LHCN-M2 (cell line): ENCODE data around the gene SSR2. TPM values are rescaled to one million over a fixed set of nuclear protein-coding genes. Genes with fewer than 3 reads are reported as not detected.

Experiments used
- DNase-seq: peaks from one replicate; pipeline ENCODE4 v3.0.0-alpha.2; 2012; ENCODE audit warnings: low read depth
- polyA plus RNA-seq: library from polyadenylated mRNA; unstranded; fragments of >200 nt; gene quantifications from one replicate; pipeline ENCODE4 v1.2.1, GENCODE V29; 2012; ENCODE audit warnings: missing spikeins
- total RNA-seq: library from RNA; depleted of rRNA; stranded (reverse); fragments of >200 nt; gene quantifications from 2 replicates; pipeline ENCODE4 v1.2.3, GENCODE V29; 2014; rRNA removed

SSR2 gene
- 229 and 351 TPM in 2 replicates for total RNA-seq
- 381 TPM for polyA plus RNA-seq

DNA sequence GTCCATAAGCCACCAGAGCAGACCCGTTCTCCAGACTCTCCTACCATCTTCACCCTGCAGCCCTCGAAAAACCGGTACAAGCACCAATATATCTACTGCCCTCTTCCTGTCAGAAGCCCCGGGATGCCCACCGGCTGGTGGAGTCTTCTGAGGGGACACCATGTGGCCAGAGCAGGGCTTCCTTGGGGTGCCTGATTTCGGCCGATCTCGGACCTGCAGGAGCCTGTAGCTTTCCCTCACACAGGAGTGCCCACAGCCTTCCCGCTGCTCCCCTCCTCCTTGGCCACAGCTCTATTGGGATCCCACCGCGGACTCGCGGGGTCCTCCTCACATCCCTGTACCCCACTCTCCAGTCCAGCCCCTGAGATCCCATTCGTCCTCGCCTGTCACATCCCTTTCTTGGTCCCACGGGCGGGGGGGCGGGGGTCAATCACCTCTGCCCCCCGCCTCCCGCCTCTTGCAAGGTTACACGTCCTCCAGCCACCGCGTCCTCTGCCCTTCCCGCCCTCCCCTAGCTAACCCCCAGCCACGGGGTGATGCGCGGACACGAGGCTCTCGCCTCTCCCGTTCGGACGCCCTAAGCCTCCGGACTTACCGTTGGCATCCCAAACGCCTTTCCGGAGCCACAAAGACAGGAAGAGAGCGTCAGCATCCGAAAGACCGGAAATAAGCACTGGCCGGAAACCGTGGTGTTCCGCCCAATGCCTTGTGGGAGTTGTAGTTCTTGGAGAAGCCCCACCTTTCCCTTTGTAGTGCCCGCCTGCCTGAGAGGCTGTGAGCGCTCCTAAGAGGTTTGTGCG, at the start of gene SSR2:
Gene SSR2, minus strand, starts transcription at position 659 of the 800 bp plus-strand sequence. CDS start 784 bp downstream, outside the sequence.
- peak; percentile 89 for DNase-seq

- no peak for DNase-seq
These were observed 49.8 kb upstream of the SSR2 start for GRCh38 chr1:156070548-156070947.

GRCh38 chr1:156069490-156070455, 49.0 kb upstream of the SSR2 start:
- DNase-seq = no peak

GRCh38 chr1:156067262-156067661, 46.5 kb upstream of the SSR2 start:
- no peak for DNase-seq

- no peak for DNase-seq
These were observed 45.1 kb upstream of the SSR2 start for GRCh38 chr1:156065871-156066270.

DNA sequence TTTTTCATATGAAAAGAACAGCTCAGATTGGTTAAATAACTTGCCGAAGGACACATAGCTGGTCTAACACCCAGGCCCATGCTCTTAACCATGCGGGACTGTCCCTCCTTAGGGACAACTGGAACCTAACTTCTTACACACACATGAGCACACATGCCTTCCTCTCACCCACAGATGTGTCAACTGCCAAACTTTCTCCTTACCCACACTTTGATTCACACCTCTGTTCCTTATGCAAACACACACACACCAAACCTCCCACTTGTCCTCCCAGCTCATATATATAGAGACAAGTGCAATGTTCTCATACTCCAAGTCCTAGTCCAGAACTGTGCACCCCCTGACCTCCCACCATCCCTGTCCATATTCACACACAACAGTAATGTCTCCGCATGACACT, 44.5 kb upstream of the SSR2 start:
- no peak for DNase-seq

GRCh38 chr1:156064615-156065014, 43.9 kb upstream of the SSR2 start:
- DNase-seq = no peak

DNA sequence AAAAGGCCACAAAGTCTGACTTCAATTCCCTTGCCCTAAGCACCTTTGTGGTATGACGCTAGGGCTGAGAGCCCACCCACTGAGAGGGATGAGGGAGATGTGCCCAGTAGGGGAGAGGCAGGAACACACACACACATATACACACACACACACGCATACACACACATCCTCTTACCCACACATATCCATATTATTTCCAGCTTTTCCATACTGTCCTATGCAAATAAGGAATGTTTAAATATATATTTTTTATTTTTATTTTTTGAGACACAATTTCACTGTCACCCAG, 43.2 kb upstream of the SSR2 start:
- DNase-seq = no peak

- DNase-seq = no peak
These were observed 41.4 kb upstream of the SSR2 start for GRCh38 chr1:156062189-156062588.

DNA sequence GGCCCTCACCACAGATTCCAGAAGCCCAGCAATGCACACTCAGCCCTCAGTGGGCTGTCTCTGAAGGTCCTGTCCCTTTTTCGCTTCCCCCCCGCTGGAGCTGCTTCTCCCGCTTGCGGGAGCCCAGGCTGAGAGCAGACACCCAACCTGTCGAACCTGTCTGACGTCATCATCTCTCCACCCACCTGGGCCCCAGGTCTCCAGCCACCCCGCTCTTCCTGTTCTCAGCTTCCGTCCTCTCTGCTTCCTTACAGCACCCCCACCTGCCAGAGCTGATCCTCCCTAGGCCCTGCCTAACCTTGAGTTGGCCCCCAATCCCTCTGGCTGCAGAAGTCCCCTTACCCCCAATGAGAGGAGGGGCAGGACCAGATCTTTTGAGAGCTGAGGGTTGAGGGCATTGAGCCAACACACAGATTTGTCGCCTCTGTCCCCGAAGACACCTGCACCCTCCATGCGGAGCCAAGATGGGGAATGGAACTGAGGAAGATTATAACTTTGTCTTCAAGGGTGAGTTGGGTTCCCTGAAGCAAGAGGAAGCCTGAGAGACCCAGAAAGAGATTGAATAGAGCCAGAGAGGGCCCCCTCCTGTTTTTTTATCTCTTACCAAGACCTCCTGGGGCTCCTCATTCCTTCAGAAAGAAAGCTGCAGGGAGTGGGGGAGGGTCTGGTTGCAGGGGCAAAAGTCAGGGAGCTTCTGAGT, 40.3 kb upstream of the SSR2 start, which contains the start of gene RAB25:
Gene RAB25, plus strand, starts transcription at position 224 of the 700 bp plus-strand sequence. Its CDS starts 241 bp downstream, at position 465.
- DNase-seq = no peak

DNA sequence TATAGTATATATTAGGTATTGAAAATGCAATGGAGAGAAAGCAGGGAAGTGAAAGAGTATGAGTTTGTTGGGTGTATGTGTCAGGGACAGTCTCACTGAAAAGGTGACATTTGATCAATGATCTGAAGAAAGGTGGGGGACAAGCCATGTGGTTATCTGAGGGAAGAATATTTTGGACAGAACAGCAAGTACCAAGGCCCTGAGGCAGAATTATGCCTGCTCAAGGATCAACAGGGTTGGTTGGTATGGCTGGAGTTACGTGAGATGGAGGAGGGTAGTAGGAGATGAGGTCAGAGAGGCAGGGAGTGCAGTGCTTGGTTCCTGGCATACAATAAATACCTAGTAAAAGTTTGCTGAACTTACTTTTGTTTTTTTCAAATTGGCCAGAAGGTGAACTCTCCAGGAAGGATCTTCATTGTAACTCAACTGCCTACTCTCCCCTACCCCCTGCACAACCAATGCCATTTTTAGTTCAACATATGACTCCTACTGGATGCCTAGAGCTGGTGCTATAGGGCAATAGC, 35.6 kb upstream of the SSR2 start:
- no peak for DNase-seq

DNA sequence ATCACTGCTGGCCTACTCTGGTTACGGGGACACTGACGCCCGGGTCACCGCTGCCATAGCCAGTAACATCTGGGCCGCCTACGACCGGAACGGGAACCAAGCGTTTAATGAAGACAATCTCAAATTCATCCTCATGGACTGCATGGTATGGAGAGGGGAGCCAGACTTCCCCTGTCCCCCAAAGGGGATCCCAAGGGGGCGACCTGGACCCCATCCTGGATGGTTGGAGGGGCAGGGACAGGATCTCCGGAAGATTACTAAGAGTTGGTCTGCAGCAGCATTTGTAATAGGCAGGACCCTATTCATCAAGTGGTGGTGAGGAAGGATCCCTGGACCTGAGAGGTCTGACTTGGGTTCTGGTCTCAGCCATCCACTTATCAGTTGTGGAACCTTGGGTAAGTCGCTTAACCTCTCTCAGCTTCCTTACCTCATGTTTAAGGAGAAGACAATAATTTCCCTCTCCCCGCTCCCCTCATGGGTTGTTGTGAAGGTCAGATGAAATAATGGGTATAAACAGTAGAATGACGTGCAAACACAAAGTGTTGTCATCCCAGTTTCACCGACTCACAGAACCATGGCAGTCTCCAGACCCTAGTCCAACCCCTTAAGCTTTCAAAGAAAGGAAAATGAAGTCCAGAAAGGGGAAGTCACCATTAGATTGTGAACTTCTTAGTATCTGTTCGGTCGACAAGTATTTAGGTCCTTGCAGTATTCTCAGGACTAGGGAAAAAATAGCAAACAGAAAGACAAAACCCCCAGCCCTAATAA, 34.7 kb upstream of the SSR2 start:
- no peak for DNase-seq

DNA sequence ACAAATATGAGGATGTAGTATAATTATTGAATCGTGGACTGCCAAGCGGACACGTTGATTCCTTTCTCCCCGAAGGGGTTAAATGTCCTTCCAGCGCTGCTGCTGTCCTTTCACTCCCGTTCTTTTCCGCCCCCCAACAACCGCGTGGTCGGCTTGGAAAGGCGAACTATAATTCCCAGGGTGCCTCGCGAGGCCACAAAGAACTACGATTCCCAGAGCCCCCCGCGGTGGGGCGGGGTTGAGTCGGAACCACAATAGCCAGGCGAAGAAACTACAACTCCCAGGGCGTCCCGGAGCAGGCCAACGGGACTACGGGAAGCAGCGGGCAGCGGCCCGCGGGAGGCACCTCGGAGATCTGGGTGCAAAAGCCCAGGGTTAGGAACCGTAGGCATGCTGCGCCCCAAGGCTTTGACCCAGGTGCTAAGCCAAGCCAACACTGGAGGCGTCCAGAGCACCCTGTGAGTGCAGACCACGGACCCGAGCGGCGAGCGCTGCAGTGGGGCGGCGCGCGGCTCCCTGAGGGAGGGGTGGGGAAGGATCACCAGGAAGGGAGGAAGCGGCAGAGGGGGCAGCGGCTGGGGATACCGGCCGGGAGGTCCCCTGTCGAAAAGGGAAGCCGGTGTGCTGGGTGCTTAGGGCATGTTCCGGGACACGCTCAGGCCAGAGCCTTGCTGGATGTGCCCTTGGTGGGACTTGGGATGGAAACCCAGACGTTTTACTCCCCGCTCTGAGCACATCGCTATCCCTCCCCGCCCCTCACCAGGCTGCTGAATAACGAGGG, 33.9 kb upstream of the SSR2 start, which contains the start of gene LAMTOR2:
Gene LAMTOR2, plus strand, starts transcription at position 283 of the 781 bp plus-strand sequence. Its CDS starts 108 bp downstream, at position 391.
- peak; percentile 97 for DNase-seq

DNA sequence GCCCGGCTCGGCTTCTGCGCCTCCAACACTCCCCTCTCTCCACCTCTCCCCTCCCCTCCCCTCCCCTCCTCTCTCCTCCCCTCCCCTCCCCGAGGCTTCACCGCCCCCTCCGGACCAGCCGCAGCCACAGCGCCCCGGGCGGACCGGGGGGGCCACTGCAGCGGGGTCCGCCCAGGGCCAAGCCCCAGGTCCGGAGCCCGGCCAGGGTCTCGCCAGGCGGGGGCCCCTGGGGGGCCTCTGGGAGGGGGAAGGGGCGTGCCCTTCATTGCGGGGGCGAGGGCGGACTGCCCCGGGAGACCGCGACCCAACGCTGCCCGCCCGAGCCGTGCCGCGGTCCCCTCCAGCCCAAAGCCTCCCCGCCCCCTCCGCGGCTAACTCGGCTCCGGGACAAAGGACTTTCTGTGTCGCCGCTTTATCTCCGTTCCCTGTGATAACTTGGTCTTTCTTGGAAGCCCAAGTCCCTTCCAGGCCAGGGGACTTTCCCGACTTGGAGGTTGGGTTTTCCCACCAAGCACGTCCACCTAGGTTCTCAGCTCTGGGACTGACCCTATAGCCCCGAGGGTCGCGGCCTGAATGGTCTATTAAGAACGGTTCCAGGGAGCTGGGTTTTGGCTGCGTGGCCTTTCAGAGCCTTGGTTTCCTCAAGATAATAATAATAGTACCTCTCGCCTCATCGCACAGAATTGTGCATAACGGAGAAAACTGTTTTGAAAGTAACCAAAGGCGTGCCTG, 33.2 kb upstream of the SSR2 start, which contains the start of gene UBQLN4:
Gene UBQLN4, minus strand, starts transcription at position 31 of the 732 bp plus-strand sequence. CDS start 97 bp downstream, outside the sequence.
- peak; percentile 76 for DNase-seq

- peak; percentile 69 for DNase-seq
These were observed 32.4 kb upstream of the SSR2 start for GRCh38 chr1:156052862-156053767.

DNA sequence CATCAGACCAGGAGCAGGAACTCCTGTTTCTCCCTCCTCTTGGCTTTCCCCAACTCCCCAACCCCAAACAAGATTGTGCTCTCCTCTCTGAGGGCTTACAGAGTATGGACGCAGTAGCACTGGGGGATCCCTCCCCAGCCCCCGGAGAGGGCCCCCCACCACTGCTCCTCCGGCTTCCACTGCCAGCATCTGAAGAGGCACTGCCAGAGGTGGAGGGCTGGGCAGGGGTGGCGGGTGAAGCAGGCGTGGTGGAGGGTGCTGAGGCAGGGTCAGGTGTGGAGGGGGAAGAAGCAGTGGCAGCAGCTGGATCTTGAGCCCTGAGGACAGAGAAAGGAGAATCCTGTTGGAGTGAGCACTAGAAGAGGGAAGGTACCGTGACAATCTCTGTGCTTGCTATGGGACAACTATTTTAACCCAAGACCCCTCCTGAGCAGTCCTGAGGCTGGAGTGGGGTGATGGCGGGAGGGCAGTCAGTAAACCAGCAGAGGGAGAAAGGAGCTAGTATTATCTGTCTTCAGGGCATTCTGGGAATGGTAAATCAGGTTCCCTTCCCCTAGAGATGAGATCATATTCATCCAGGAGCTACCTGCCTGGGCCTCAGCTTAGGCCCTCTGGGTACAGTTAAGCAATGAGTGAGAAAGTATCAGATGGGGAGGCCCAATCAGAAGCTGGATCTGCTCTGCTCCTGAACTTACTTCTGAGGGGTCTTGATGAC, 30.4 kb upstream of the SSR2 start:
- DNase-seq = no peak

GRCh38 chr1:156050376-156050775, 29.6 kb upstream of the SSR2 start:
- DNase-seq = peak; percentile 33
